ENCODE measurements around the gene CNKSR3.

Gene CNKSR3

DNA sequence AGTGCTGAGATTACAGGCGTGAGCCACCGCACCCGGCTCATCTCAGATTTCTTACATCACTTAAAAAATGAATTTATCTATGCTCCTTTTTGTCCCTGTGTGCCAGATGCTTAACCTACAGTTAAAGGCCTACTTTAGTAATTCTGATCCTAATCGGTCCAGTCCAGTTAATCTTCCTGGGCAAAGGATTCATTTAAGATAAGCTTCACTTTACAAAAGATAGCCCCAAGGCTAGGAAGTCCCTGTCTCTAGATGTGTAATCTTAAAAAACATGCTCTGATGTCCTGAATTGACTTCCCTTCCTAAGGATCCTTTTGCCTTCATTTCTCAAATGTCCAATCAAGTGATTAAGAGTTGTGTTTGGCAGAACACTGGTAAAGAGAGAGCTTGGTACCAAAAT, 85.5 kb downstream of the CNKSR3 start:
- H2AFZ ChIP-seq (ENCODE audit: low read depth, low read length), result no peak overlapping the region
- H3K9me3 ChIP-seq (ENCODE audit: low read length), result no peaks in the 10 kb centered on the region
- H3K4me1 ChIP-seq (ENCODE audit: insufficient read depth, low read length), result no peaks in the 10 kb centered on the region
- no peaks in the 10 kb centered on the region for H3K27me3 ChIP-seq (ENCODE audit: insufficient read depth, low read length)
- H3K4me3 ChIP-seq (ENCODE audit: low read length), result no peak overlapping the region
- H3K36me3 ChIP-seq (ENCODE audit: insufficient read depth, low read length), result peaks cover 3% of the 10 kb centered on the region

DNA sequence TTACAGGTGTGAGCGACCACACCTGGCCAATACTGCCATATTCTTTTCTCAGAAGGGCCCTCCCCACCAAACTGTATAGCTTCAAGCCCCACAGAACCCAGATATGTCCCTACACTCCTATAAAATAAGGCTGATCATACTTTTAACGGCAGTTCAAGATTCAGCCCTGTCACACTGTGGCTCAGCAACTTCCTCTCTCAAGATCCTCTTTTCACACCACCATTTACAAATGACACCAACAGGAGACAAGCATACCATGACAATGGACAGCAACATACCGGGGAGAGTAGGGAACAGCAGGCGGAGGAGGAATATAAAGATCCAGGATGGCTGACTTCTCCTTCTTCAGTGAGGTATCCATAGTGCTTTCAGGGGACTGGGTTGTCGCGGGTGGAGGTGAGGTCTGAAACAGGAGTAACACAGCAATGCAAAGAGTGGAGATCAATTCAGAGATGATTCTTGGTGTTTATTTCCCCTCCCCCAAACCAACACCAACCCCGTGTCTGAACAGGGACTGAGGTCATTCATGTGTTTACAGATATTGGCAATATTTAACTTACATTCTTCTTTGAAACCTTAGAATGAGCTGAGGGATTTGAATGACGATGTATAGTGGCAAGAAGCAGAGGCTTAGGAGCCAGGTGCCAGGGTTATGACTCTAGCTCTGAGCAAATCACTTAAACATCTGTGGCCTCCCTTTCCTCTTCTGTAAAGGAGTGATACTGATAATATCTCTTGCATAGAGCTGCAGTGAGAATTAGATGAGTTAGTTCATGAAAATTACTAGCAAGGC, 96.3 kb downstream of the CNKSR3 start:
- H3K27me3 ChIP-seq (ENCODE audit: insufficient read depth, low read length), result no peaks in the 10 kb centered on the region
- peaks cover 3% of the 10 kb centered on the region for H3K4me1 ChIP-seq (ENCODE audit: insufficient read depth, low read length)
- no peaks in the 10 kb centered on the region for H3K9me3 ChIP-seq (ENCODE audit: low read length)
- H3K36me3 ChIP-seq (ENCODE audit: insufficient read depth, low read length), result no peaks in the 10 kb centered on the region
- no peak overlapping the region for H2AFZ ChIP-seq (ENCODE audit: low read depth, low read length)
- H3K4me3 ChIP-seq (ENCODE audit: low read length), result no peak overlapping the region

DNA sequence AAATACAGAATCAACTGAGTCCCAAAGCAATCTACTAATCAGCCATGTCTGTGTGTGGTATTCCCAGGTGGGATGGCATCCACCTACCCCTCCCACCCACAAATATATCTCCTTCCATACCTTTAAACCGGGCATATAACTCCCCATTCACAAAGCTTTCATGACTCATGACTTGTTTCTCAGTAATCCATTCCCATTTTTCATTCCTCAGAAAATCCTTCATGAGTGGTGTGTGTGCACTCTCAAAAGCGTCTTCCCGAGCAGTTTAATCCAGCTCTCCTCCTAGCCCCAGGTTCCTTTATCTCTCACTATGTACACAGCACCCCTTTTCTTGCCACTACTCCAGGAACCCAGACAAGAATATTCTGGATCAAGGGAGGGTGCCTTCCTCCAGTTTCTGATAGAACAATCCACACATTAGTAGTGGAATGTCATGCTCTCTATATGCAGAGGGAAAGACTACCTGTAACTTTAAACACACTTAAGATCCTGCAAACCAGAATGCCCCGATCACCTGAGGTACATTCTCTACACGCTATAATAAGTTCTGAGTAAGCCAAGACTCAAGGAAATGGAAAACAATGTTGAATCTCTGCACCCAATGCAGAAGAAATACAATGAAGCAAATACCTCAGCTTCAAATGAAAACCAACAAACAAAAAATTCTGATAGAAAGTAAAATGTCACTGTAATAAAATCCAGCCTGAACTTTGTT, 98.2 kb downstream of the CNKSR3 start:
- Histone ChIP-seq H3K36me3 (ENCODE audit: insufficient read depth, low read length) (no peaks in the 10 kb centered on the region), H3K4me1 (ENCODE audit: insufficient read depth, low read length) (peaks cover 3% of the 10 kb centered on the region), H2AFZ (ENCODE audit: low read depth, low read length) (no peak overlapping the region), H3K27me3 (ENCODE audit: insufficient read depth, low read length) (no peaks in the 10 kb centered on the region), H3K4me3 (ENCODE audit: low read length) (no peak overlapping the region), H3K9me3 (ENCODE audit: low read length) (no peaks in the 10 kb centered on the region)

DNA sequence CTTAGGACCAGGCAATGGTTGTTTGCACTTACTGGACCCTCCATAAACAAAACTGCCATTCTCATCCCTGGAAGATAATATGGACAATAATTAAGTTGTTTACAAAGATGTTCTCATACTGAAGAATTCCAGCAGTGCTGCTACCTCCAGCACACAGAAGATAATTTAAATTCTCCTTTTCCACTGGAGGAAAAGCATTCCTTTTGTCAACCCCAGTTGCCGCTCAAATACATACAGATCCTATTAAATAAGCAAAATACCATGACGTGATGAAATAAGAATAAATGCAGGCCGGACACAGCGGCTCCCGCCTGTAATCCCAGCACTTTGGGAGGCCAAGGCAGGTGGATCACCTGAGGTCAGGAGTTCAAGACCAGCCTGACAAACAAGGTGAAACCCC, 99.4 kb downstream of the CNKSR3 start:
- H3K4me1 ChIP-seq (ENCODE audit: insufficient read depth, low read length), result peaks cover 3% of the 10 kb centered on the region
- H3K4me3 ChIP-seq (ENCODE audit: low read length), result no peak overlapping the region
- no peaks in the 10 kb centered on the region for H3K9me3 ChIP-seq (ENCODE audit: low read length)

DNA sequence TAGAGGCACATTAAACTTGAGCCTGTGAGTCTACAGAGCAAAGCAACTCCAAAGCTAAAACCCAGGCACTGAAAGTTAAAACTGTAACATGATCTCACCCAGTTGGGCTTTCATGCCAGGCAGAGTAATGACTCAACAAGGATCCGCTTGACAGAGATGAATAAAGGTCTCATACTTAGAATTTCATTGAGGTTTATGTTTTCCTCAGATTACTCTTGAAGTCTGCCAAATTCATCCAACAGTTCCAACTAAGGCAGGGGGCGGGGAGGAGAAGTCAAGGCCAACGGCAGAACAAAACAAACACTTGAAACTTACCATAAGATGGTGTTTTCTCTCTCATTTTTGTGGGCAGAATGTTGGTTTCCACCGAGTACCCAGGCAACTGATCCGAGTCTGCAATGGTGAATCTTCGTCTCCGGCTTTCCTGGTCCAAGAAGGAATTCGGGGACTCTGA, 99.8 kb downstream of the CNKSR3 start:
- no peak overlapping the region for H2AFZ ChIP-seq (ENCODE audit: low read depth, low read length)
- no peaks in the 10 kb centered on the region for H3K27me3 ChIP-seq (ENCODE audit: insufficient read depth, low read length)
- H3K4me1 ChIP-seq (ENCODE audit: insufficient read depth, low read length), result peaks cover 3% of the 10 kb centered on the region
- peaks cover 4% of the 10 kb centered on the region for H3K36me3 ChIP-seq (ENCODE audit: insufficient read depth, low read length)
- H3K4me3 ChIP-seq (ENCODE audit: low read length), result no peak overlapping the region
- H3K9me3 ChIP-seq (ENCODE audit: low read length), result no peaks in the 10 kb centered on the region

More for the DNA sequence above, 99.4 kb downstream of the CNKSR3 start:
- H2AFZ ChIP-seq (ENCODE audit: low read depth, low read length), result no peak overlapping the region
- no peaks in the 10 kb centered on the region for H3K27me3 ChIP-seq (ENCODE audit: insufficient read depth, low read length)
- peaks cover 2% of the 10 kb centered on the region for H3K36me3 ChIP-seq (ENCODE audit: insufficient read depth, low read length)

DNA sequence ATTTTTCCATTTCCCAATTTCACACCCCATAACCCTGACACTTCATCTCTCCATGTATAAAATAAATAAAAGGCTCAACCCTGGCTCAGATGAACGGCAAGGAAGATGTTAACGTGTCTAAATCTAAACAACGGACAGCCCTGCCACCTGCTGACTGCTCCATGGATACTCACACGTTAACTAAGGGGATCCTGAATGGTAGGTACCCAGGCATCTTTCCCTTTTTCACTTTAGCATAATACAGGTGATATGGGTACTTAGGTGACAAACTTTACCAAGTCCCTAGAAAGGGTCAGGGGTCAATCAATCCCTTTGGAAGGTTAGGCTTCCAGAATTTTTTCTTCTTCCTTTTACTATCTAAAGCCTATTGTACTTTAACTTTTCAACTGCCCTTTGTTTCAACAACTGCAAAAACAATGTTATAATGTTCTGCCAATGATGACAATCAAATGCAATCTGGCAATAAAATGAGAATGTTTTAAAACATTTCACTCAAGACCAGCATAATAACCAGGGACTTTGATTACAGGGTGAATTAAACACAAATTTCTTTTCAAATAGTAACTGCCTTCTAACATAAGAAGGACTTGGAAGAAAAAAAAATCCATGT, 101.5 kb downstream of the CNKSR3 start:
- Histone ChIP-seq H3K27me3 (ENCODE audit: insufficient read depth, low read length) (no peaks in the 10 kb centered on the region), H2AFZ (ENCODE audit: low read depth, low read length) (no peak overlapping the region), H3K36me3 (ENCODE audit: insufficient read depth, low read length) (peaks cover 4% of the 10 kb centered on the region), H3K9me3 (ENCODE audit: low read length) (no peaks in the 10 kb centered on the region), H3K4me1 (ENCODE audit: insufficient read depth, low read length) (peaks cover 3% of the 10 kb centered on the region), H3K4me3 (ENCODE audit: low read length) (no peak overlapping the region)

DNA sequence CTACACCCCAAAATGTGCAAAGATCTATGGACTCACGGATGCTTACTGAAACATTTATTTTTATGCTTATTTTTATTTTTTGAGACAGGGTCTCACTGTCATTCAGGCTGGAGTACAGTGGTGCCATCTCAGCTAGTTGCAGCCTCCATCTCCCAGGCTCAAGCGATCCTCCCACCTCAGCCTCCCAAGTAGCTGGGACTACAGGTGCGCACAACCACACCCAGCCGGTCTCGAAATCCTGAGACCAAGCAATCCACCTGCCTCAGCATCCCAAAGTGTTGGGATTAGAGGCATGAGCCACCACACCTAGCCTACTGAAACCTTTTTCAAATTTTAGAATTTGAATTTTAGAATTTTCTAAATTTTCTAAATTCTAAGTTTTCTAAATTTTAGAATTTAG, 103.0 kb downstream of the CNKSR3 start:
- peaks cover 4% of the 10 kb centered on the region for H3K36me3 ChIP-seq (ENCODE audit: insufficient read depth, low read length)
- H3K27me3 ChIP-seq (ENCODE audit: insufficient read depth, low read length), result no peaks in the 10 kb centered on the region
- peaks cover 3% of the 10 kb centered on the region for H3K4me1 ChIP-seq (ENCODE audit: insufficient read depth, low read length)
- no peaks in the 10 kb centered on the region for H3K9me3 ChIP-seq (ENCODE audit: low read length)
- H3K4me3 ChIP-seq (ENCODE audit: low read length), result no peak overlapping the region
- no peak overlapping the region for H2AFZ ChIP-seq (ENCODE audit: low read depth, low read length)

DNA sequence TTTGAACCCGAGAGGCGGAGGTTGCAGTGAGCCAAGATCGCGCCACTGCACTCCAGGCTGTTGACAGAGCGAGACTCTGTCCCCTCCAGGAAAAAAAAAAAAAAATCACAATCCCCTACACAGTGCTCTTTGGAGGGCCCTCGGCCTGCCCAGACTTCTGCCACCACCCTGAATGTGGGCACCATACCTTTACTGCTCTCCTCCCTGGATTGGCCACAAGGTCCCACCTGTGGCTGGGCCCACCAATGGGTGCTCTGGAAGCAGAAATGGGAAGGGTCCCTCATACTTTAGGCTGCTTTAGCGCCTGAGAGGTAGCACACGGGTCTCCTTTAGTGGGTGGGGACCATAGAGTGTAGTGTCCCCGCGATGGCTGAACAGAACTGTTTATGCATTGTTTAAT, 103.6 kb downstream of the CNKSR3 start:
- H3K4me1 ChIP-seq (ENCODE audit: insufficient read depth, low read length), result peaks cover 3% of the 10 kb centered on the region
- H3K36me3 ChIP-seq (ENCODE audit: insufficient read depth, low read length), result peaks cover 4% of the 10 kb centered on the region
- no peaks in the 10 kb centered on the region for H3K27me3 ChIP-seq (ENCODE audit: insufficient read depth, low read length)
- H2AFZ ChIP-seq (ENCODE audit: low read depth, low read length), result no peak overlapping the region
- H3K9me3 ChIP-seq (ENCODE audit: low read length), result no peaks in the 10 kb centered on the region
- no peak overlapping the region for H3K4me3 ChIP-seq (ENCODE audit: low read length)

DNA sequence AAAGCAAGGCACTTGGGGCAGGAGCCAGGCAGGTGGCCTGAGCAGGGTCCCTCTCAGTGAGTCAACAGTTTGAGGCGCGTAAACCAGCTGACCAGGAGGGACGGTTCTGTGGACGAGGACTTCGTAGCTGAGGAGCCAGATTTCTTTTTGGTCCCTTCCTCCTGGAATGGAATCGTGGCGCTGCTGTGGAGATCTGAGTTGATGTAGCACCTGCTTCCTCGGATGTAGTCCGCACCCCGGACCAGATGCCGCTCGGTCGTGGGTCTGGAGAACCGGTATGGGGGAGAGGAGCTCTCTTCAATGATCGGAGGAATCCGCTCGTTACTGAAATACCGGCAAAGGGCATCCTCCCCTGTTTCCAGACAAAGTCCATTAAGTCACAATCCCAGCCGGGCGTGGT, 104.2 kb downstream of the CNKSR3 start:
- H2AFZ ChIP-seq (ENCODE audit: low read depth, low read length), result no peak overlapping the region
- H3K4me1 ChIP-seq (ENCODE audit: insufficient read depth, low read length), result peaks cover 3% of the 10 kb centered on the region
- H3K9me3 ChIP-seq (ENCODE audit: low read length), result no peaks in the 10 kb centered on the region
- no peaks in the 10 kb centered on the region for H3K27me3 ChIP-seq (ENCODE audit: insufficient read depth, low read length)
- peaks cover 4% of the 10 kb centered on the region for H3K36me3 ChIP-seq (ENCODE audit: insufficient read depth, low read length)
- H3K4me3 ChIP-seq (ENCODE audit: low read length), result no peak overlapping the region

DNA sequence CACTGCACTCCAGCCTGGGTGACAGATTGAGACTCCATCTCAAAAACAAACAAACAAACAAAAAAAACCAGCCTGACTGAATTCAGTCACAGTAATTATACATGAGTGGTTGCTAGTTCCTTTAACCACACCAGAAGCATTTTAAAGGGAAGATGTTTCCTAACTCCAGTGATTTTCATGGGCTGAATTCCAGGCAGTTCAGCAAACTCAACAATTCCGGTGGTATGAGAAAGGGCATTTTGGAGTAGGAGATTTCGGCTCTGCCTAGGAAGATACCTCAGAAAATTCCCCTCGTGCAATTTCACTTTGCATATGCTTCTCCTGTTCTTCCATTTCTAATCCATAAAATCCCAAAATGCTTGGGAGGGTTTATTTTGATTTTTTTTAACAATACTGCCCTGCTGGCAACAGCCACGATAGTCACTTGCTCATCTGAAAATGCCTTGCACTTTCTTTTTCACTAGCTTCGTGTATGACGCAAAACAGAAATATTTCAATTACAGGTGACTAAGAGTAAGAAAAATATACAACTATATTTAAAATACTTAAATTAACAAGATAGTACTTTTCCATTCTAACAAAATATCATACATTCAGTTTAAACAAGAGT, 105.6 kb downstream of the CNKSR3 start:
- Histone ChIP-seq H3K9me3 (ENCODE audit: low read length) (peaks cover 2% of the 10 kb centered on the region), H3K4me3 (ENCODE audit: low read length) (no peak overlapping the region), H3K36me3 (ENCODE audit: insufficient read depth, low read length) (peaks cover 4% of the 10 kb centered on the region), H2AFZ (ENCODE audit: low read depth, low read length) (no peak overlapping the region), H3K27me3 (ENCODE audit: insufficient read depth, low read length) (no peaks in the 10 kb centered on the region), H3K4me1 (ENCODE audit: insufficient read depth, low read length) (no peaks in the 10 kb centered on the region)

DNA sequence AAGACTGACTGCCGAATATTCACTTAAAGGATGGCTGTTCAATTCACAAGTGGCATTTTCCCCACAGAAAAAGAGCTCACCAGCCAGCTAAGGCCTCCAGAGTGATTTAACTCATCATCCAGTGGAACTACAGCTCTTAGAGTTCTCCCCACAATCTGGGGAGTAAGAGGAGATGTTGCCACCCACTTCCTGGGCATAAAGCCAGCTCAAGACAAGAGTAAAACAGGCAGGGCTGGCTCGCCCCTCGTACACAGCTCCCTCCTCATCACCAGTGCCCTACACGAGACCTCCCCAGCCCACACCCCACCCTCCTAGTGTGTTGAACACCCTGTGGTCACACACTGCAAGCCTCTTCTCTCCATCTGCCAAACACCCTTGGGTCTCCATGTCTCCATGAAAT, 106.7 kb downstream of the CNKSR3 start:
- no peaks in the 10 kb centered on the region for H3K4me1 ChIP-seq (ENCODE audit: insufficient read depth, low read length)
- no peaks in the 10 kb centered on the region for H3K27me3 ChIP-seq (ENCODE audit: insufficient read depth, low read length)
- peaks cover 4% of the 10 kb centered on the region for H3K36me3 ChIP-seq (ENCODE audit: insufficient read depth, low read length)
- peaks cover 2% of the 10 kb centered on the region for H3K9me3 ChIP-seq (ENCODE audit: low read length)
- H2AFZ ChIP-seq (ENCODE audit: low read depth, low read length), result no peak overlapping the region
- H3K4me3 ChIP-seq (ENCODE audit: low read length), result no peak overlapping the region

DNA sequence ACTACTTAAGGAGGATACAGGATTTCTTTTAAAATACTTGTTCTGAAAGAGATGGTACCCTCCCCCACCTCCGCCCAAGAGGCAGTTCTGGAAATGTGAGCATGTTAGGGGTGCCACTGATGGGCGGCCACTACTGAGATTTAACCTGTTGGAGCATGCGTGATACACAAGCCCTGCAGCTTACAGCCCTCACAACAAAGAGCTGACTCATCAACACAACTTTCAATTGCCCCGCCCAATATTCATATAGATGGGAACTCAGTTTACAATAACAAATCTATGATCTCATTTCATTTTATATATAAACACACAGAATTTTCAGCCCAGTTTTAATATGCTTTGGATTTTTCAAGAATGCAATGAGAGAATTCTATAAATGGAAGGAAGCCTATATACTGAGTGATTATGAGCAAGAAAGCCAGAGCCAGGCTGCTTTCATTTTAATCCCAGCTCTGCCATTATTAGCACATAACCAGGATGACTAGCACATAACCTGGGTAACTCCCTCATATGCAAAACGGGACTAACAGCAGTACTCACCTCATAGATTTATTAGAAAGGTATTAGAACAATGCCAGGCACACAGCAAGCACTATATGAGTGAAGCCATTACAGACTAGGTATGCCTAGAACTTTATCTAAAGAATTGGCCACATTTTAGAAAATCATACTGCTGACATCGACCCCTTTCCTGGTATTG, 108.3 kb downstream of the CNKSR3 start:
- no peaks in the 10 kb centered on the region for H3K4me1 ChIP-seq (ENCODE audit: insufficient read depth, low read length)
- peaks cover 4% of the 10 kb centered on the region for H3K36me3 ChIP-seq (ENCODE audit: insufficient read depth, low read length)
- H3K4me3 ChIP-seq (ENCODE audit: low read length), result no peak overlapping the region
- H3K9me3 ChIP-seq (ENCODE audit: low read length), result peaks cover 2% of the 10 kb centered on the region
- H2AFZ ChIP-seq (ENCODE audit: low read depth, low read length), result no peak overlapping the region
- H3K27me3 ChIP-seq (ENCODE audit: insufficient read depth, low read length), result no peaks in the 10 kb centered on the region
